ENCODE measurements around the gene ARL9.
"Not testable (repeated sequence)": the region's sequence is repeated elsewhere in the genome, so short reads cannot be mapped to it uniquely, and the experiment has no call there.

The ARL9 gene, protein sequence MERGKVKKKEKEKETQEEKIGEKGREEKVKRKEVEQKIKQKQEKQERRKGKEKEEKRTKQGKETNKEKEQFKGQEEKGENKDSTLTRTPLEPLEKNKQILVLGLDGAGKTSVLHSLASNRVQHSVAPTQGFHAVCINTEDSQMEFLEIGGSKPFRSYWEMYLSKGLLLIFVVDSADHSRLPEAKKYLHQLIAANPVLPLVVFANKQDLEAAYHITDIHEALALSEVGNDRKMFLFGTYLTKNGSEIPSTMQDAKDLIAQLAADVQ

DNA sequence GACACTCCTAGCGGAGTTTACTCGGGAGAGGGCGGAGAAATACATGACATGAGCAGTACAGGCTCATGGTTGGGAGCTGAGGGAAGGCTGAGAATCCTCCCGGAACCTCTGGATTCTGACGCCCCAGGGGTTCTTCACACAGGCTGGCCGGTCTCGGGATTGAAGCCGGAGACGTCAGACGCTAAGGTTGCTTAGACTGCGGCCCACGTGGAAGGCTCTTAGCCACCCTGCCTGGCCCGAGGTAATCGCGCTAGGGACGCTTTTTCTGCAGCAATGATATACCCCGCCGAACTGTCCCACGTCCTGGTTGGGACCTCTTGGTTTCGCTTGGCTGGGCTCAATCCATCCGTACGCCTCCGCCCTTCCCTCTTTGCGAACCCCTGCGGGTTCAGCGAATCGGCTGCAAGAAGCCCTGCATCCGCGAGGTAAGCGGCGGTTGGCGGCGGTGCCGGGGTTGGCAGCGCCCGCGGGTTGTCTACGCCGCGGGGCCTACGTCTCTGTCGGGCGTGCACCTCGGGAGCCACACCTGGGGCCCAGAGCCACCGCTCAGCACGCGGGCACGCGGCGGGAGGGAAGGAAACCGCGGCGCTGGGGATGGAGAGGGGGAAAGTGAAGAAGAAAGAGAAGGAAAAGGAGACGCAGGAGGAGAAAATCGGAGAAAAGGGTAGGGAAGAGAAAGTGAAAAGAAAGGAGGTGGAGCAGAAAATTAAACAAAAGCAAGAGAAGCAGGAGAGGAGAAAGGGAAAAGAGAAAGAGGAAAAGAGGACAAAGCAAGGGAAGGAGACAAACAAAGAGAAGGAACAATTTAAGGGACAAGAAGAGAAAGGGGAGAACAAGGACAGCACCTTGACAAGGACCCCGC, at the start of gene ARL9:
Gene ARL9, plus strand, starts transcription at position 523 of the 862 bp plus-strand sequence. Its CDS starts 72 bp downstream, at position 595.
- peak; percentile 75 for DNase-seq

DNA sequence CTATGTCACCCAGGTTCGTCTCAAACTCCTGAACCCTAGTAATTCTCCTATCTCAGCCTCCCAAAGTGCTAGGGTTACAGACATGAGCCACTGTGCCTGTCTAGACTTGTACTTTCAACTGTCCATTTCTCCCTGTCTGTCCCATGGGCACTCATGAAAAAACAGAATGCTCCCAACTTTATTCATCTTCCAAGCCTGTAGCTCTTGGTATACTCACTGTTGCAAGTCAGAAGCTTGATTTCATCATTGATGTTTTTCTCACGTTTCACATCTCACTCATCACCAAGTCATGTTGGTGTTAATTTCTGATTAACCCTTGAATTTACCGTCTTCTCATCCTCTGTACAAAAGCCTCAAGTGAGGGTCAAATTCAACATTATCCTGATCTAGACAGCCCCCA, 45.5 kb upstream of the ARL9 start:
- no peak for DNase-seq

DNA sequence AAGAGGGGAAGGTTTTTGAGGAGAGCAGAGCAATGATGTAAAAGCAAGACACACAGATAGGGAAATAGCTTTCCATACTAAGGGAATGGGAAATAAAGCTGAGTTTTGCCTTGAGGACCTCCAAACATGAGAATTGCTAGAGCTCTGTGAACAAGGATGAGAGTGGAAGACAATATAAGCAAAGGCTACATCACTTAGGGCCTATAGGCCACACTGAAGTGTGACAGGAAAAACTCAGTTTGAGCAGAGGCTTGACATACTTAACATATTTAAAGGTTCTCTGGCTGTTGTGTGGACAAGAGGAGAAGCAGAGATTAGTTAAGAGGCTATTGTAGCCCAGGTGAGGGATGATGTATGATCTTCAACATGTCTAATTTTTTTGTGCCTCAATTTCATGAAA, 43.4 kb upstream of the ARL9 start:
- DNase-seq: no peak

DNA sequence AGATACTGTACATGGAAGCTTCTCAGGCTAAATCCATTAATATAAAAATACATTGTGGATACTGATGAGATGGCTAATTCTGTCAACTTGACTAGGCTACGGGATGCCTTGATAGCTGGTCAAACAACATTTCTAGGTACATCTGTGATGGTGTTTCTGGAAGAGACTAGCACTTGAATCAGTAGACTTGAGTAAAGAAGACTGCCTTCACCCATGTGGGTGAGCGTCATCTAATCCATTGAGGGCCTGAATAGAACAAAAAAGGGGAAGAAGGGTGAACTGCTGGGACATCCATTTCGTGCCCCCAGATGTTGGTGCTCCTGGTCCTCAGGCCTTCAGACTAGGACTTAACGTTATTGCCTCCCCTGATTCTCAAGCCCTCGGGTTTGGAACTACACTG, 41.9 kb upstream of the ARL9 start:
- no peak for DNase-seq

DNA sequence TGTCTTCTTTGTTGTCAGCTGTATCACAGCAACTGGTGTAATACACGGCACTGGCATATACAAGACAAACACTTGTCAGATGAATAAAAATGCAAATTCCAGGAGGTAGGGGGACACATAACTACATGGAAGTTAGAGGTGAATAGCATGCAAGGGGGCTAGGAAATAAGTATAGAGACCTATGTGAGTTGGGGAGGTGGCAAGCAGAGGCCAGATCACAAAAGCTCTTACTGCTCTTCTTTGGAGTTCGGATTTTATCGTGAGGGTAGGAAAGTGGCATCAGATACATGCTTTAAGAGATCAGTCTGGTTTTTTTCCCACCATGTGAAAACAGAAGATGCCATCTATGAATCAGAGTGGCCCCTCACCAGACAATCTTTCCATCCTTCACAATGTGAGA, 41.0 kb upstream of the ARL9 start:
- DNase-seq: no peak

DNA sequence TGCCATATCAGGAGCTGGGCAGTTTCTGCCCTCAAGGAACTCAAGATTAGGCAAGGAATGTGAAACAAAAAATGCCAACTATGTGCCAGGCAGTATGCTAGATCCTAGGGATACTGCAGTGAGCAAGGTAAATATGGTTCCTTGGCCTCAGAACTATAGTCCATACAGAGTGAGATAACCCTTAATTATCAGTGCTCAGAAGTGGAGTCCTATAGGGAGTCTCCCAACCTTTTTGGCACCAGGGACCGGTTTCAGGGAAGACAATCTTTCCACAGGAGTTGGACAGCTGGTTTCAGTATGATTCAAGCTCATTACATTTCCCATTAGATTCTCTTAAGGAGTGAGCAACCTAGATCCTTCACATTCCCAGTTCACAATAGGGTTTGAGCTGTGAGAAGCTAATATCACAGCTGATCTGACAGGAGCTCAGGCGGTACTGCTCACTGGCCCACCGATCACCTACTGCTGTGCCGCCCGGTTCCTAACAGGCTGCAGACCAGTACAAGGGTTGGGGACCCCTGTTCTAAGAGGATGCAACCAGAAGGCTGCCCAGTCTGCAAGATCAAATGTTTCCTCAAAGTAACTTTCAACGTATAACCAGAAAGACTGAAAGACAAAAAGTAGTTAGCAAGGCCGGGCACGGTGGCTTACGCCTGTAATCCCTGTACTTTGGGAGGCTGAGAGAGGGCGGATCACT, 39.8 kb upstream of the ARL9 start:
- no peak for DNase-seq

DNA sequence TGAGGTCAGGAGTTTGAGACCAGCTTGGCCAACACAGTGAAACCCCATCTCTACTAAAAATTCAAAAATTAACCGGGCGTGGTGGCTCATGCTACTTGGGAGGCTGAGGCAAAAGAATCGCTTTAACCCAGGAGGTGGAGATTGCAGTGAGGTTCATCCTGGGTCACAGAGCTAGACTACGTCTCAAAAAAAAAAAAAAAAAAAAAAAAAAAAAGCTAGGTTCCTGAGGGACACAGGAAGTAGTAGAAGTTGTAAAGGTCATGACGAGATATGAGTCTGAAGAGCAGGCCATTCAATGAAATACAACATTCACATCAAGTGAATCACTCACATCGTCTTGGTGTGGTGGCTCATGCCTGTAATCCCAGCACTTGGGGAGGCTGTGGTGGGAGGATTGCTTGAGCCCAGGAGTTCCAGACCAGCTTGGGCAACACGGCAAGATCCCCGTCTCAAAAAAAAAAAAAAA, 39.3 kb upstream of the ARL9 start:
- DNase-seq: not testable (repeated sequence)

DNA sequence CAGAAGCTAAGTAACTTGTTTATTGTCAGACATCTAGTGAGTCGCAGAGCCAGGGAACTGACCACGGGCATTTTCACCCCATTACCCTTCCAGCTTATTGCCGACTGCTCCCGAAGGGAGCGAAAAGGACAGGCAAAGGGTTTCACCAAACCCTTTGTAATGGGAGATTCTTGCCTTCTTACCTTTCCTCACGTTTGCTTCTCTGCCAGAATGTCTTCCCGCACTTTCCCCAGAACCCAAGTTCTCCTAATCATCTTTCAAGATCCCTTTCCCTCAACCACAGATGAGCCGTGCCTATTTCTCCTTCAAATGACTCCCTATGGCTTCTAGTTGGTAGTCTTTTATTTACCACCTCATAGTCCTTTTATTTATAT, 38.7 kb upstream of the ARL9 start:
- no peak for DNase-seq

DNA sequence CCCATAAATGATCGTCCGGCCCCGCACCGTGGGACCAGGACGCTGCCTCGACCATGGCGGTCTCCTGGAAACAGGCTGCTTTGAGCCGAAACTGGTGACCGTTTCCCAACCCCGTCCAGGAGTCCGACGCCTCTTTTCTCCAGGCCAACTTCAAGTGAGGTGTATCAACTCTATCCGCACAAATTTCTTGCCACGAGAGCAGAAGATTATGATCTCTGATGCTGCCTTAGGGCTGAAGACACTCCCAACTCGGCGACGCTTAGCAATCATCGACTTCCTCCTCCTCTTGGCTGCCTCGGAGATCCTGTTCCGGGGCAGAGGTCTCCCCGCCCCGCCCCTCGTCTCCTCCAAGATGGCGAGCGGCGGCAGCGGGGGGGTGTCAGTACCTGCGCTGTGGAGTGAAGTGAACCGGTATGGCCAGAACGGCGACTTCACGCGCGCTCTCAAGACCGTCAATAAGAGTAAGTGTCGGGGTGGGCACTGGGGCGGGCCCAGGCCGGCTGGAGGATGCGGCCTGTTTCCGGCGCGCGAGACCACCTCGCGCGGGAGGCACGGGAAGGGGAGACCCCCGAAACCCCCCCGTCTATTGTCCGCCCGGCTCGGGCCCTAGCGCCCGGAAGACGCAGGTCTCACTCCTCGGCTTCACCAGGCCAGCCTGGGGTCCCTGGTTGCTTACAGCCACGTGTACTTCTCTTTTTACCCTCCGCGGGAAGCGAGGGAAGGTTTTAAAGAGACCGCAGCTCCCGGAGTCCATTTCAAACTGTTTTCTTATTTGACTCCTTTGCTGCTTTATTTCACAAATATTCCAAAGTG, 38.1 kb upstream of the ARL9 start, which contains the start of gene SRP72:
Gene SRP72, plus strand, starts transcription at position 334 of the 813 bp plus-strand sequence. Its CDS starts 19 bp downstream, at position 353.
- DNase-seq: peak; percentile 93

DNA sequence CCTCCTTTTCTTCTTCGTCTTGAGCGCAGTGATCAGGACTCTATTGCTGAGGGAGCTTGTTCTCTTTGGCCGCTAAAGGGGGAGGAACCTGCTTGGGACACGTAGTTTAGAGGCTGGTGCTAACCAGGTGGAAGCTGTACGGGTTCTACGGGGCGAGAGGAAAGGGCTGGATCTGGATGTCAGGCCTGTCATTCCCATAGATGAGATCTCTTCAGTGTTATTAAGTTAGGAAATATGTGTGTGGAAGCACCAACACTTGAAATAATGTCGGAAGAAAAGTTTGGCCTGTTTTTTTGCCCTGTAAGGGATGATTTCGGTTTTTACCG, 37.5 kb upstream of the ARL9 start:
- DNase-seq: no peak

DNA sequence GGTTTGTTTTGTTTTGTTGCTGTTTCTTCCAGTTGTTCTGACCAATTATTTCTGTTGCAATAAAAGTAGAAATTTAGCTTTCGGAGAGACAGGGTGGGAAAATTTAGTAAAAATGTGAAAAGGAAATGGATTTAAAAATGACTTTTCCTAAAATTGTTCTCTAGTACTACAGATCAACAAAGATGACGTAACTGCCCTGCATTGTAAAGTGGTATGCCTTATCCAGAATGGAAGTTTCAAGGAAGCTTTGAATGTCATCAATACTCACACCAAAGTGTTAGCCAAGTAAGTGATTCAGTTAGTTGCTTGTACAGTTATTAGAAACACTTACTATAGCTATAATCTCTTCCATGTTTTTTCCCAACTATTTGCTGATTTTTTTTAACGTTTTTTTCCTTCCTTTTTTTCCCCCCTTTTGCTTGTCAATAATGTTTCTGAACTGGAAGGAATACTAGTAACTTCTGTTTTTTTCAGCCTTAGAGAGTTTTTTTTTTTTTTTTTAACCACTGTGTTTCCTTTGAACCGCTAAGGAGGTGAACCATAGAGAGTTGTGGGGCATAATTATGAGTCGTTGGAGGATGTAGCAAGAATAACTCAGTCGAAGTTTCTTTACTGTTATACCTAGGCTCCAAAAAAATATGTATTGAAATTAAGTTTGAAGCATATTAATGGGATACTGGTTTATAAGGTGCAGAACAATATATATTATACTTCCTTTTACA, 35.9 kb upstream of the ARL9 start:
- DNase-seq: no peak

DNA sequence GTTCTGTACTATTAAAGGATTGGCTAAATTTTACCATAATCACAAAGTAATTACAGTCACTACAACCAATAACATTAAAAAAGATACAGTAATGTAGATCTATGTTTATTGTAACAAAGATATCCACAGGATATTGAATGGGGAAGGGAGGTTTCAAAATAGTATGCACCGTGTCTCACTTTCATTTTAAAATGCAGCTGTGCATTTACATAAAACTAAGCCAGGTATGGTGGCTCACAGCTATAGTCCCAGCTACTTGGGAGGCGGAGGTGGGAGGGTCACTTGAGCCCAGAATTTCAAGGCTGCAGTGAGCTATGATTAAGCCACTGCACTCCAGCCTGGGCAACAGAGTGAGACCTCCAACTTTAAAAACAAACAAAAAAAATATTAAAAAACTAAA, 29.7 kb upstream of the ARL9 start:
- no peak for DNase-seq

DNA sequence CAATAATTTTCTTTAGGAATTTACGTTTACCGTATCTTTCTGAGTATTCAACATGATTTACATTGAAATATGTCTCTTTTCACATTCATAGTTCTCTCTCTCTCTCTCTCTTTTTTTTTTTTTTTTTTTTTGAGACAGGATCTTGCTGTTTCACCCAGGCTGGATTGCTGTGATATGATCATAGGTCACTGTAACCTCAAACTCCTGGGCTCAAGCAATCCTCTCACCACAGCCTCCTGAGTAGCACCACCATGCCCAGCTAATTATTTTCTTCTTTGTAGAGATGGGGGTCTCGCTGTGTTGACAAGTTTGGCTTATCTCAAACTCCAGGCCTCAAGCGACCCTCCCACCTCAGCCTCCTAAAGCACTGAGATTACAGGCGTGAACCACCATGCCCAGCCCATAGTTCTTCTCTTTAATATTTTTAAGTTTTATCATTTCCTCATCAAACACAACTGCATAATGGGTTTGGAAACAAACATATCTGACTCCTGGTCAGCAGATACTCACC, 28.3 kb upstream of the ARL9 start:
- DNase-seq: no peak

DNA sequence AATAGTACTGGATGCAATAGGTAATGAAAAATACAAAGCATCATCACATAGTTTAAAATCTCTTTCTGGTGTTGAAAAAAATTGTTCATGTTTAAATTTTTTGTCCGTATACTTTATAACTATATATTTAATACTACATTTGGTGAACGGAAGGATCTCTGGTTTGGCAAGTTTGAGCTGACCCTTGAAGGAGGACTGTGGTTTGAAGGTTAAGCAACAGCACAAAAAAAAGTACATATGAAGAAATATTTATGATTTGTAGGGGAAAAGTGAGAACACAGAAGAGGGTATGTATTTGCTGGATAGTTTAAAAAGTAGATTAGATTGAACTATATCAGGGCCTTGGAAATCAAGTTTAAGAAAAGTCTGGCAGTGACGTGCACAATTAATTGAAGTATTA, 24.9 kb upstream of the ARL9 start:
- DNase-seq: no peak

DNA sequence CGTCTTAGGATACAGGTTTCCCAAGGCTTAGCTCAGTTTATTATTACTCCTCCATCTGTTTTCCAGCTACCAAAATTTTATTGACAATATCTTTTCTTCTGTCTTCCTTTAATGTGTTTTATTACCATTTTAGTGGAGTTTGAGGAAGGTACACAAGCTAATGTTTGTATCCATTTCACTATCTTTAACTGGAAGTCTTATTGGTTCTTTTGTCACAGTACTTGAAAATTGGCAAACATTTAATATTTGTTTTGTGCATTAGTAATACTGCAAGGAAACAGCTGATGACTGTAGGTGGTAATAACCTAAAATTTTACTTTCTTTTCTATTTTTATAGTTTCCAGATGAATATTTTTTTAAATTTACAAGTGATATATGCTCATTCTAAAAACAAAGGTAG, 9.3 kb upstream of the ARL9 start:
- no peak for DNase-seq

DNA sequence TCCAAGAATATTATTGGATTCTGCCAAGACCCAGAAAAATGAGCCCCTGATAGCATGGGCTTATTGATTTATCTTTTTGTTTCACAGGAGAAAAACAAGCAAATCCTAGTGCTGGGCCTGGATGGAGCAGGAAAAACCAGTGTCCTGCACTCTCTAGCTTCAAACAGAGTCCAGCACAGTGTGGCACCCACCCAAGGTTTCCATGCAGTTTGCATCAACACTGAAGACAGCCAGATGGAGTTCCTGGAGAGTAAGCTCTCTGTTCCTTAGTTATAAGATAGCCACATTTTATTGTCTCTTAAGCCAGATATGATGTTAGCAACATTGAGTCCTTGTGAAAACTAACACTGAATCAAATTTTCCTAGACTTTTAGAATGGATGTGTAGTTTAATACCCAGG, 5.5 kb downstream of the ARL9 start:
- DNase-seq: no peak

DNA sequence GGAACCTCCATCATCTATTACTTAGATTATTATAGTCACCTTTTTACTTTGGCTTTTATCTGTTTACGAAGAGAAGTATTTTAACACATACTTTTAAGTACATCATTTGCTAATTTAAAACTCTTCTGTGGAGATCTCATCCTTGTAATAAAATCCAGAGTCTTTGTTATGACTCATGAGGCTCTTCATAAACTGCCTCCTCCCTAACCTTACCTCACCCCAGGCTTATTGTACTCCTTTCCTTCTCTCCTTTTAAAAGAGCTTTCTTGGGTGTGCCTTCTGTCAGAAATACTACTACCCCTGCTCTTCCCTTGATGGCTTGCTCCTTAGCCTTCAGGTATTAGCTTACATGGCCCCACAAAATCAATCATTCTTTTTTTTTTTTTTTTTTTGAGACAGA, 6.6 kb downstream of the ARL9 start:
- no peak for DNase-seq

DNA sequence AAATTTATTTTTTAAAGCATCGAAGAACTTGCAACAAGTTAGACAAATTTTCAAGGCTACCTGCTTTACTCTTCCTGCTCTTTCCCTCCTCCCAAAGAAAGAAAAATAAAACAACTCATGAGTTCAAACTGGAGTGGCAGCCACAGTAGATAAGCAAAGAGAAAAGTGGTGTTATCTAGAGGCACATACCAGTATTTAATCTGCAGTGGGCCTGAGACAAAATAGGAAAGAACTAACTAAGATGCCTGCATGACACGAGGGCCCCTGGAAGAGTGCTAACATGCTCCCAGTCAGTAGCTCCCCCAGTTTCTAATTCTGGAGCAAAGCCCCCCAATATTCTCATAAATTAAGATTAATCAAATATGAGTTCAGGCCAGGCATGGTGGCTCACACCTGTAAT, 7.9 kb downstream of the ARL9 start:
- no peak for DNase-seq

DNA sequence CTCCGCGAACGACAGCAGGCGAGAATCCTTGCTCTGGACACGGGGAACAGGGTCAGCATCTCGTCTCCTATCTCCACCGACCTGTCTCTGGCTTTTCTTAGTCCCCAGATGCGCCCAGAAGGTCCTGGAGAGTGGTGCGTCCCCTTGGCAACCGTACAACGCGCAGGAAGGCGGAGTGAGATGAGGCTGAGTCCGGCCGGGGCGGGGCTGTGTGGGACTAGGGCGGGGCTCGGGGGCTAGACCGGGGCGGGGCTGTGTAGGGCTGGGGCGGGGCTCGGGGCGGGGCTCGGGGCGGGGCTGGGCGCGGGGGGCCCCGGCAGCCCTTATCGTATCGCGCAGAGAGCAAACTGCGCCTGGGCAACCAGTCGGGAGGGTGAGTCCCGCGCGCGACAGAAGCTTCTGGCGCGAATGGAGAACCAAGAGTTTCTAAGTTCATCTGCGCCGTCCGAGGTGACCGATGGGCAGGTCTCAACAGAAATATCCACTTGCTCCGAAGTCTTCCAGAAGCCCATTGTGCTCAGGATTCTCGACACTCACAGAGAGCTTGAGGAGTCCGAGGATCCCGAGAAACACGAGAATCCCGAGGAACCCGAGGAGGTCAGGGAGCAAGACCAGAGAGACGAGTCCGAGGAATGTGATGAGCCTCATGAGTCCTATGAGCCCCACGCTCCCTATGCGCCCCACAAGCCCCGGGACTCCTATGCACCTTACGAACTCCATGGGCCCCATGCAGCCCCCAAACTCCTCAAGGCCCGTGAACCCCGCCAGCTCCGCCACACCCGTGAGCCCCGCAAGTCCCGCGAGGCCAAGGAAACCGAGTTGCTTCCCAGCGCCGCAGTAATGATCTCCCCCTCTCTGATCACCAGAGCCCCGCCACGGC, 24.9 kb downstream of the ARL9 start:
- DNase-seq: peak; percentile 84

DNA sequence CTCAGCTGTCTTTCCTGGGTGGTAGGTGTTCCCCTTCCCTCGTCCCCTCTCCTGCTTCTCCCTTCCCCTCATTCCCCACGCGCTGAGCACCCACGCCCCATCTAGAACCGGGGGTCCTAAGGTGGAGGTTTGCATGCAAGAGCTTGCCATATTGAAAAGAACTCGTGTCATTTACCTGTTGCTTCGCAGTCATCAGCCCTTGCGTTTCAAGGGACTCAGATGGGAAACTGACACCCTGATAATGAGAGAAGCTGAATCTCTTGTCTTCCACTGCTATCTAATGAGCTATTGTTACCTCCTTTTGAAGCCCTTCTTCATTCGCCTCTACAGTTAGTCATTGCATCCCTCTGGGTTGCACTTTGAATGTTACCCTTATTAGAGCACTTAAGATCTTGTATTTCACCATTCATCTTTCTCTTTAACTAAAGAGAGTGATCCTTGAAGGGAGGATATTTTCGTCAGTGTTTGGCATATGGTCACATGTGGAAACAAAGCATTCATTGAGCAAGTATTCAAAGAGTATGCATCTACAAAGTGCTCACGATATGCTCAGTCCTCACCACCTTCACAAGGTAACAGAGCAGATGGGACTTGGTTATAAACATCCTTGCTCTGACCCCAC, 25.7 kb downstream of the ARL9 start:
- no peak for DNase-seq

Measured in left hindlimb (tissue), 1 donor.